ENCODE results near the gene RPRD1A. TPM values are rescaled to one million over a fixed set of nuclear protein-coding genes. Genes with fewer than 3 reads are reported as not detected.
"Not testable (repeated sequence)": the region's sequence is repeated elsewhere in the genome, so short reads cannot be mapped to it uniquely, and the experiment has no call there.

Gene RPRD1A
- total RNA-seq, 1 donor from 2014 or later: 35.0 TPM

GRCh38 chr18:36038102-36038663 lies 29.2 kb downstream of the RPRD1A start:
- Histone ChIP-seq H3K9ac (ENCODE audit: low read depth in 1 of 3, low read length in 3 of 3) (no peak overlapping the region), H3K4me3 (ENCODE audit: low read length in 3 of 3) (no peak overlapping the region), H3K36me3 (ENCODE audit: control insufficient read depth in 3 of 3, insufficient read depth in 3 of 3, low read length in 3 of 3) (peaks cover 0 to 2% (median 0%) of the 10 kb centered on the region in 3 donors), H3K27me3 (ENCODE audit: control insufficient read depth in 3 of 3, insufficient read depth in 3 of 3, low read length in 3 of 3) (no peaks in the 10 kb centered on the region), H3K27ac (ENCODE audit: low read depth, low read length) (no peak overlapping the region), H3K9me3 (ENCODE audit: control insufficient read depth in 3 of 3, low read length in 3 of 3) (no peaks in the 10 kb centered on the region), H3K4me1 (ENCODE audit: control insufficient read depth in 3 of 3, insufficient read depth in 3 of 3, low read length in 3 of 3) (peaks cover 0 to 3% (median 0%) of the 10 kb centered on the region in 3 donors)

GRCh38 chr18:36035253-36035652 lies 32.1 kb downstream of the RPRD1A start:
- no peak overlapping the region for H3K9ac ChIP-seq (ENCODE audit: low read depth in 1 of 3, low read length in 3 of 3)
- no peaks in the 10 kb centered on the region for H3K9me3 ChIP-seq (ENCODE audit: control insufficient read depth in 3 of 3, low read length in 3 of 3)
- H3K27ac ChIP-seq (ENCODE audit: low read depth, low read length): no peak overlapping the region
- H3K27me3 ChIP-seq (ENCODE audit: control insufficient read depth in 3 of 3, insufficient read depth in 3 of 3, low read length in 3 of 3): no peaks in the 10 kb centered on the region
- no peaks in the 10 kb centered on the region for H3K4me1 ChIP-seq (ENCODE audit: control insufficient read depth in 3 of 3, insufficient read depth in 3 of 3, low read length in 3 of 3)
- H3K36me3 ChIP-seq (ENCODE audit: control insufficient read depth in 3 of 3, insufficient read depth in 3 of 3, low read length in 3 of 3): peaks cover 0 to 2% (median 0%) of the 10 kb centered on the region in 3 donors
- H3K4me3 ChIP-seq (ENCODE audit: low read length in 3 of 3): no peak overlapping the region

GRCh38 chr18:36034299-36034895 lies 33.0 kb downstream of the RPRD1A start:
- H3K9ac ChIP-seq (ENCODE audit: low read depth in 1 of 3, low read length in 3 of 3): no peak overlapping the region
- no peak overlapping the region for H3K4me3 ChIP-seq (ENCODE audit: low read length in 3 of 3)
- no peak overlapping the region for H3K27ac ChIP-seq (ENCODE audit: low read depth, low read length)
- H3K36me3 ChIP-seq (ENCODE audit: control insufficient read depth in 3 of 3, insufficient read depth in 3 of 3, low read length in 3 of 3): peaks cover 0 to 2% (median 0%) of the 10 kb centered on the region in 3 donors
- H3K4me1 ChIP-seq (ENCODE audit: control insufficient read depth in 3 of 3, insufficient read depth in 3 of 3, low read length in 3 of 3): no peaks in the 10 kb centered on the region
- no peaks in the 10 kb centered on the region for H3K27me3 ChIP-seq (ENCODE audit: control insufficient read depth in 3 of 3, insufficient read depth in 3 of 3, low read length in 3 of 3)
- no peaks in the 10 kb centered on the region for H3K9me3 ChIP-seq (ENCODE audit: control insufficient read depth in 3 of 3, low read length in 3 of 3)

GRCh38 chr18:36031903-36032302 lies 35.5 kb downstream of the RPRD1A start:
- no peak overlapping the region for H3K27ac ChIP-seq (ENCODE audit: low read depth, low read length)
- no peak overlapping the region for H3K4me3 ChIP-seq (ENCODE audit: low read length in 3 of 3)
- peaks cover 0 to 12% (median 4%) of the 10 kb centered on the region in 3 donors for H3K36me3 ChIP-seq (ENCODE audit: control insufficient read depth in 3 of 3, insufficient read depth in 3 of 3, low read length in 3 of 3)
- no peaks in the 10 kb centered on the region for H3K27me3 ChIP-seq (ENCODE audit: control insufficient read depth in 3 of 3, insufficient read depth in 3 of 3, low read length in 3 of 3)
- no peaks in the 10 kb centered on the region for H3K4me1 ChIP-seq (ENCODE audit: control insufficient read depth in 3 of 3, insufficient read depth in 3 of 3, low read length in 3 of 3)
- no peaks in the 10 kb centered on the region for H3K9me3 ChIP-seq (ENCODE audit: control insufficient read depth in 3 of 3, low read length in 3 of 3)
- no peak overlapping the region for H3K9ac ChIP-seq (ENCODE audit: low read depth in 1 of 3, low read length in 3 of 3)

- no peak overlapping the region for H3K27ac ChIP-seq (ENCODE audit: low read depth, low read length)
- H3K9ac ChIP-seq (ENCODE audit: low read depth in 1 of 3, low read length in 3 of 3): no peak overlapping the region
- no peaks in the 10 kb centered on the region for H3K27me3 ChIP-seq (ENCODE audit: control insufficient read depth in 3 of 3, insufficient read depth in 3 of 3, low read length in 3 of 3)
- peaks cover 1 to 17% (median 6%) of the 10 kb centered on the region in 3 donors for H3K36me3 ChIP-seq (ENCODE audit: control insufficient read depth in 3 of 3, insufficient read depth in 3 of 3, low read length in 3 of 3)
- no peak overlapping the region for H3K4me3 ChIP-seq (ENCODE audit: low read length in 3 of 3)
- H3K4me1 ChIP-seq (ENCODE audit: control insufficient read depth in 3 of 3, insufficient read depth in 3 of 3, low read length in 3 of 3): no peaks in the 10 kb centered on the region
- H3K9me3 ChIP-seq (ENCODE audit: control insufficient read depth in 3 of 3, low read length in 3 of 3): no peaks in the 10 kb centered on the region
Measured at GRCh38 chr18:36031407-36031806, 36.0 kb downstream of the RPRD1A start.

- Histone ChIP-seq H3K27me3 (ENCODE audit: control insufficient read depth in 3 of 3, insufficient read depth in 3 of 3, low read length in 3 of 3) (no peaks in the 10 kb centered on the region), H3K4me1 (ENCODE audit: control insufficient read depth in 3 of 3, insufficient read depth in 3 of 3, low read length in 3 of 3) (no peaks in the 10 kb centered on the region), H3K27ac (ENCODE audit: low read depth, low read length) (no peak overlapping the region), H3K9ac (ENCODE audit: low read depth in 1 of 3, low read length in 3 of 3) (no peak overlapping the region), H3K4me3 (ENCODE audit: low read length in 3 of 3) (no peak overlapping the region), H3K9me3 (ENCODE audit: control insufficient read depth in 3 of 3, low read length in 3 of 3) (no peaks in the 10 kb centered on the region), H3K36me3 (ENCODE audit: control insufficient read depth in 3 of 3, insufficient read depth in 3 of 3, low read length in 3 of 3) (peaks cover 8 to 29% (median 10%) of the 10 kb centered on the region in 3 donors)
Measured at GRCh38 chr18:36028859-36029258, 38.5 kb downstream of the RPRD1A start.

GRCh38 chr18:36025025-36025424 lies 42.3 kb downstream of the RPRD1A start:
- no peaks in the 10 kb centered on the region for H3K9me3 ChIP-seq (ENCODE audit: control insufficient read depth in 3 of 3, low read length in 3 of 3)
- H3K27me3 ChIP-seq (ENCODE audit: control insufficient read depth in 3 of 3, insufficient read depth in 3 of 3, low read length in 3 of 3): no peaks in the 10 kb centered on the region
- no peak overlapping the region for H3K9ac ChIP-seq (ENCODE audit: low read depth in 1 of 3, low read length in 3 of 3)
- peaks cover 8 to 29% (median 10%) of the 10 kb centered on the region in 3 donors for H3K36me3 ChIP-seq (ENCODE audit: control insufficient read depth in 3 of 3, insufficient read depth in 3 of 3, low read length in 3 of 3)
- H3K4me1 ChIP-seq (ENCODE audit: control insufficient read depth in 3 of 3, insufficient read depth in 3 of 3, low read length in 3 of 3): no peaks in the 10 kb centered on the region
- H3K27ac ChIP-seq (ENCODE audit: low read depth, low read length): no peak overlapping the region
- no peak overlapping the region for H3K4me3 ChIP-seq (ENCODE audit: low read length in 3 of 3)

GRCh38 chr18:36024241-36024640 lies 43.1 kb downstream of the RPRD1A start:
- not testable (repeated sequence) for H3K27me3 ChIP-seq (ENCODE audit: control insufficient read depth in 3 of 3, insufficient read depth in 3 of 3, low read length in 3 of 3); H3K9me3 ChIP-seq (ENCODE audit: control insufficient read depth in 3 of 3, low read length in 3 of 3); H3K4me1 ChIP-seq (ENCODE audit: control insufficient read depth in 3 of 3, insufficient read depth in 3 of 3, low read length in 3 of 3); H3K27ac ChIP-seq (ENCODE audit: low read depth, low read length); H3K9ac ChIP-seq (ENCODE audit: low read depth in 1 of 3, low read length in 3 of 3); H3K4me3 ChIP-seq (ENCODE audit: low read length in 3 of 3)
- H3K36me3 ChIP-seq (ENCODE audit: control insufficient read depth in 3 of 3, insufficient read depth in 3 of 3, low read length in 3 of 3): peaks cover 8 to 28% (median 10%) of the 10 kb centered on the region in 3 donors

- no peak overlapping the region for H3K9ac ChIP-seq (ENCODE audit: low read depth in 1 of 3, low read length in 3 of 3)
- H3K27me3 ChIP-seq (ENCODE audit: control insufficient read depth in 3 of 3, insufficient read depth in 3 of 3, low read length in 3 of 3): no peaks in the 10 kb centered on the region
- H3K27ac ChIP-seq (ENCODE audit: low read depth, low read length): no peak overlapping the region
- no peak overlapping the region for H3K4me3 ChIP-seq (ENCODE audit: low read length in 3 of 3)
- peaks cover 4 to 23% (median 10%) of the 10 kb centered on the region in 3 donors for H3K36me3 ChIP-seq (ENCODE audit: control insufficient read depth in 3 of 3, insufficient read depth in 3 of 3, low read length in 3 of 3)
- H3K9me3 ChIP-seq (ENCODE audit: control insufficient read depth in 3 of 3, low read length in 3 of 3): no peaks in the 10 kb centered on the region
- H3K4me1 ChIP-seq (ENCODE audit: control insufficient read depth in 3 of 3, insufficient read depth in 3 of 3, low read length in 3 of 3): no peaks in the 10 kb centered on the region
Measured at GRCh38 chr18:36023336-36023735, 44.0 kb downstream of the RPRD1A start.

GRCh38 chr18:36020174-36020711 lies 47.1 kb downstream of the RPRD1A start:
- H3K4me1 ChIP-seq (ENCODE audit: control insufficient read depth in 3 of 3, insufficient read depth in 3 of 3, low read length in 3 of 3): no peaks in the 10 kb centered on the region
- no peak overlapping the region for H3K27ac ChIP-seq (ENCODE audit: low read depth, low read length)
- peaks cover 0 to 4% (median 2%) of the 10 kb centered on the region in 3 donors for H3K36me3 ChIP-seq (ENCODE audit: control insufficient read depth in 3 of 3, insufficient read depth in 3 of 3, low read length in 3 of 3)
- H3K4me3 ChIP-seq (ENCODE audit: low read length in 3 of 3): no peak overlapping the region
- no peaks in the 10 kb centered on the region for H3K9me3 ChIP-seq (ENCODE audit: control insufficient read depth in 3 of 3, low read length in 3 of 3)
- H3K27me3 ChIP-seq (ENCODE audit: control insufficient read depth in 3 of 3, insufficient read depth in 3 of 3, low read length in 3 of 3): no peaks in the 10 kb centered on the region
- no peak overlapping the region for H3K9ac ChIP-seq (ENCODE audit: low read depth in 1 of 3, low read length in 3 of 3)

Data from skeletal muscle tissue (tissue), 4 donors.